HEK293T (cell line): ENCODE measurements around the gene FILIP1L.

Experiments
- CTCF ChIA-PET: fragments of 350-600 bp; formaldehyde crosslinking; extraction: SDS; loops from one replicate; lab custom pipeline; 2021; ENCODE audit warnings: antibody characterized with exemption, inconsistent platforms; lab: Yijun Ruan, JAX
- POLR2A ChIA-PET: fragments of 350-600 bp; formaldehyde crosslinking; extraction: SDS; loops from one replicate; lab custom pipeline; 2020; ENCODE audit warnings: antibody characterized with exemption, inconsistent platforms; lab: Yijun Ruan, JAX
- DNase-seq: peaks from one replicate; pipeline ENCODE4 v3.0.0; 2012; ENCODE audit warnings: mixed read lengths; ENCODE audit errors: extremely low spot score
- ARNT ChIP-seq: fragments of 450-650 bp; IDR thresholded peaks from 2 replicates; pipeline ENCODE4 v1.6.1; 2017; ENCODE audit warnings: mild to moderate bottlenecking
- BHLHE40 ChIP-seq: fragments of 450-650 bp; IDR thresholded peaks from 2 replicates; pipeline ENCODE4 v1.6.1; 2016; ENCODE audit warnings: mild to moderate bottlenecking, moderate library complexity, borderline replicate concordance
- CTBP1 ChIP-seq: fragments of 450-650 bp; IDR thresholded peaks from 2 replicates; pipeline ENCODE4 v1.6.1; 2016; ENCODE audit warnings: borderline replicate concordance
- ELF4 ChIP-seq: fragments of 450-650 bp; IDR thresholded peaks from 2 replicates; pipeline ENCODE4 v1.6.1; 2017; ENCODE audit warnings: antibody characterized with exemption
- FOXA1 ChIP-seq: fragments of 450-650 bp; IDR thresholded peaks from 2 replicates; pipeline ENCODE4 v1.6.1; 2016; ENCODE audit warnings: mild to moderate bottlenecking
- FOXK2 ChIP-seq: fragments of 450-650 bp; IDR thresholded peaks from 2 replicates; pipeline ENCODE4 v1.6.1; 2016; ENCODE audit warnings: mild to moderate bottlenecking
- FOXM1 ChIP-seq: fragments of 450-650 bp; IDR thresholded peaks from 2 replicates; pipeline ENCODE4 v1.6.1; 2017; ENCODE audit warnings: mild to moderate bottlenecking, borderline replicate concordance
- HDGF ChIP-seq: fragments of 450-650 bp; IDR thresholded peaks from 2 replicates; pipeline ENCODE4 v1.6.1; 2017; ENCODE audit warnings: antibody characterized with exemption, borderline replicate concordance
- L3MBTL2 ChIP-seq: fragments of 450-650 bp; conservative IDR thresholded peaks from 2 replicates; pipeline ENCODE4 v1.6.1; 2016; ENCODE audit warnings: mild to moderate bottlenecking
- LEF1 ChIP-seq: fragments of 450-650 bp; IDR thresholded peaks from 2 replicates; pipeline ENCODE4 v1.6.1; 2017; ENCODE audit warnings: mild to moderate bottlenecking, borderline replicate concordance
- NFRKB ChIP-seq: fragments of 450-650 bp; IDR thresholded peaks from 2 replicates; pipeline ENCODE4 v1.6.1; 2016; ENCODE audit warnings: mild to moderate bottlenecking, moderate library complexity
- PKNOX1 ChIP-seq: fragments of 450-650 bp; IDR thresholded peaks from 2 replicates; pipeline ENCODE4 v1.6.1; 2016
- SP1 ChIP-seq: fragments of 450-650 bp; IDR thresholded peaks from 2 replicates; pipeline ENCODE4 v1.6.1; 2017
- SUZ12 ChIP-seq: fragments of 450-650 bp; IDR thresholded peaks from 2 replicates; pipeline ENCODE4 v1.6.1; 2016; ENCODE audit warnings: mild to moderate bottlenecking
- TARDBP ChIP-seq: fragments of 450-650 bp; IDR thresholded peaks from 2 replicates; pipeline ENCODE4 v1.6.1; 2016
- ZNF384 ChIP-seq: fragments of 450-650 bp; IDR thresholded peaks from 2 replicates; pipeline ENCODE4 v1.6.1; 2016

The FILIP1L gene

DNA sequence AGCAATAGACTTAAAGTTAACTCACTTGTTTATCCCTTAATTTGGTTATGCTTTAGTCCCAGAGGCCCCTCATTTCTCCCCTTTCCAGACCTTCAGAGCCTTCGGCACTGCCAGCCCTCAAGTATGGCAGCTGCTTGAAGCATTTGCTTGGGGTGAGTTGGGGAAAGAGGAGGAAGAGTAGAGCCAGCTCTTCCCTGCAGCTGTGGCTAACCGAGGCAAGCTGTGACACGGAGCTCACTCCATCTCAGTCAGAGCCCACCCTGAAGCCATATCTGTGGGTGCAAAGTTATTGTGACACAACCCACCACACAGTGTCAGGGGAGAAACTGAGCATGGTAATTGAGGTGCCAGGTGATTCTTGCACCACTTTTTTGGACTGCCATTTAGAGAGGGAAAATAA, 66.1 kb downstream of the FILIP1L start:
- CTCF ChIA-PET = no interaction called here
- POLR2A ChIA-PET = interaction anchor here (0.9 kb wide), 1 partner anchor 65 kb away, joined by 4 read pairs; no protein-coding TSS in a partner anchor
- TF ChIP-seq FOXK2 (no peak), HDGF (no peak), TARDBP (no peak), LEF1 (no peak), SP1 (no peak), CTBP1 (no peak), ARNT (no peak), PKNOX1 (no peak), FOXM1 (no peak), BHLHE40 (no peak), L3MBTL2 (no peak)
- DNase-seq = no peak

GRCh38 chr3:100047455-100048141, 66.7 kb downstream of the FILIP1L start:
- ChIA-PET CTCF (no interaction called here), POLR2A (interaction anchor here (0.9 kb wide), 1 partner anchor 65 kb away, joined by 4 read pairs; no protein-coding TSS in a partner anchor)
- no peak for DNase-seq
- no peak for TF ChIP-seq ZNF384
- no peak for TF ChIP-seq SUZ12
- TF ChIP-seq PKNOX1 = peak; percentile 65

GRCh38 chr3:100046986-100047385, 67.3 kb downstream of the FILIP1L start:
- no peak for TF ChIP-seq HDGF
- no peak for TF ChIP-seq ELF4
- TF ChIP-seq ZNF384 = no peak
- no peak for TF ChIP-seq FOXK2
- no peak for TF ChIP-seq SUZ12
- TF ChIP-seq FOXM1 = no peak
- no peak for TF ChIP-seq PKNOX1
- TF ChIP-seq TARDBP = no peak
- no peak for DNase-seq
- CTCF ChIA-PET = no interaction called here
- POLR2A ChIA-PET = no interaction called here

- TF ChIP-seq ZNF384 (no peak), PKNOX1 (no peak), HDGF (no peak), CTBP1 (no peak), TARDBP (no peak), FOXA1 (no peak), NFRKB (no peak), ELF4 (no peak), FOXM1 (no peak), LEF1 (no peak), FOXK2 (no peak), SP1 (no peak), L3MBTL2 (no peak), ARNT (no peak), SUZ12 (no peak), BHLHE40 (no peak)
- POLR2A ChIA-PET = no interaction called here
- CTCF ChIA-PET = interaction anchor here (0.8 kb wide), 1 partner anchor 144 kb away, joined by 3 read pairs; no protein-coding TSS in a partner anchor
- no peak for DNase-seq
Observed at GRCh38 chr3:100045696-100046095, 68.6 kb downstream of the FILIP1L start.

DNA sequence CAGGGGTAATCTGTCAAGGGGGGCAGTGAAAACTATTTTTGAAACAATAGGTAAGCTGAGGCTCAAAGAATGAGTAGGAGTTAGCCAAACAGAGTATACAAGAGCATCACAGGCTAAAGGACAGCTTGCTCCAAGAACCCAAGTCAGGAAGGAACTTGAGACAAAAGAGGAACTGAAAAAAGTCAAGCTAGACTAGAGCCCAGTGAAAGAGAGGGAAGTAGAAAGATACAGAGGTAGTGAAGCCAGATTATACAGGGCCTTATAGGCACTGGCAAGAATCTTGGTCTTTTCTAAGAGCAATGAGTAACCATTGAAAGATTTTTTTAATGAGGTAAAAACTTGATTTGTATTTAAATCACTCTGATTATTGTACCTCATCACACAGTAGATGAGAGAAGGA, 69.9 kb downstream of the FILIP1L start:
- CTCF ChIA-PET = no interaction called here

More for the DNA sequence above, 69.9 kb downstream of the FILIP1L start:
- TF ChIP-seq PKNOX1 (no peak), SUZ12 (no peak), CTBP1 (no peak), BHLHE40 (no peak), ZNF384 (no peak), TARDBP (no peak)
- DNase-seq = no peak
- POLR2A ChIA-PET = no interaction called here
